Measurements from ENCODE around the gene NUCKS1.

NUCKS1 gene

DNA sequence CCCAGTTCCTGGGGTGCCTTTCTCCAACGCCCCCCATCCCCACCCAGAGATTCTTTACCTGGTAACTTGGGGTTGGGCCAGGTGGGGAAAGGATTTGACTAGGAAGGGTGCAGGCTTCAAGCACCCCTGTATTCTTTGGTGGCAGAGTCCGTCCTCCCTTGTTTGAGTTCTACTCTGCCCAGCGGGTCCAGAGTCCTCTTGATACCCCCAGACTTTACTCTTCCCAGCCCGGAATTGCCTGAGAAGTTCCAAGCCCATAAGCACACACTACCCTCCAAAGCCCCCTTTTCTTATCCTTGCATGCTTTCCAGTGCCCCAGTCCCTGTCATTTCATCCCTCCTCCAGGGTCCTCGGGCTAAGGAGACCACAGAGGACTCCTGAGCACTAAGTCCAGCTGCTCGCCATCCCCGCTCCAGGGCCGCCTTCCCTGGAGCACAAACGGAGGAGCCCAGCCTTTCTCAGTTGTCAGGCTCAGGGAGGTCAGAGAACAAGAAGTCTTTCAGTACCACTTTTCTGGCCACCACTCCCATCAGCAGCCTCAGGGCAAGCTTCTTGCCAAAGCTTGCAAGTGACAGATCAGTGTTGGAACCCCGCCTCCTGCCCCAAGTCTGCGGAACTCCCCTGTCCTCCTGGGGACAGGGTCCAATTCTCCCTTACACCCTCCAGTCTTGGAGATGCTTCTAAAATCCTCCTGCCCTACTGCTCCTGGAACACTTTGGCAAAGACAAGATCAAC, 81.9 kb downstream of the NUCKS1 start:
- no peaks in the 10 kb centered on the region for H3K36me3 Mint-ChIP-seq (ENCODE audit: low read depth)
- peaks cover 23% of the 10 kb centered on the region for H3K27me3 Mint-ChIP-seq
- H3K4me3 Mint-ChIP-seq, result no peak overlapping the region
- H3K27ac Mint-ChIP-seq, result no peak overlapping the region
- no peak for DNase-seq
- no peaks in the 10 kb centered on the region for H3K9me3 Mint-ChIP-seq
- no peaks in the 10 kb centered on the region for H3K4me1 Mint-ChIP-seq (ENCODE audit: low read depth)

- Mint-ChIP-seq H3K9me3 (no peaks in the 10 kb centered on the region), H3K27ac (no peak overlapping the region), H3K27me3 (peaks cover 15% of the 10 kb centered on the region), H3K4me3 (no peak overlapping the region), H3K4me1 (ENCODE audit: low read depth) (no peaks in the 10 kb centered on the region), H3K36me3 (ENCODE audit: low read depth) (no peaks in the 10 kb centered on the region)
- no peak for DNase-seq
These were observed 83.4 kb downstream of the NUCKS1 start for GRCh38 chr1:205666372-205667166.

DNA sequence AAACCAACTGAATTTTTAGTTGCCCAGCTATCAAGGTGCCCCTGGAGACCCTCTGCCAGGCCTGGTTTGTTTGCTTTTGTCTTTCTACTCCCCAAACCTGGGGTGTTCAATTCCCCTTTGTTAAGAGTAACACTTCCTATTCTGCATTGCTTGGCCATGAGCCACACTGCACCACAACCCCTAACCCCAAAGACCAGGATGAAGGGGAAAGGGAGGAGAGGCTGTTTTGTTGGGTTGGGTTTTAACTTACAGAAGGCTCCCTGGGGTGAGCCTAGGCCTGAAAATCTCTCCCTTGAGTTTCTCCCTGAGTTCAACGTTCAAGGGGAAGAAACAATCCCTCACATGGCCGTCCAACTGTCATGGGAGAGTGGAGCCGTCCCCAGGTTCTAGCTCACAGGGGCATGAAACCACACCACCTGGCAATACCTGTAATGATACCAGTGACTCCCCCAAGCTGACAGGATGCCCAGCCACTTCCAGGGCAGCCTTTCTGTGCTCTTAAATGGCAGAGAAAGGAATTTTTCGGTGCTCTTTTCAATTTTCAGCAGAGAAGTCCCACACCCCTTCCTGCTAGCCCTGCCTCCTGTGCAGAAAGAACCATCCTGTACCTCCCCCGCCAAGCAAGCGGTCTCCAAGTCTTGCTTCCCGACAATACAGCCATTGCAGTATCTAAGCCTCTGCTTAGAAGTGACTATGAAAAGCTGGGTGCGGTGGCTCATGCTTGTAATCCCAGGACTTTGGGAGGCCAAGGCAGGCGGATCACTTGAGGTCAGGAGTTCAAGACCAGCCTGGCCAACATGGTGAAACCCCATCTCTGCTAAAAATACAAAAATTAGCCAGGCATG, 84.6 kb downstream of the NUCKS1 start:
- H3K27ac Mint-ChIP-seq, result no peak overlapping the region
- no peaks in the 10 kb centered on the region for H3K4me1 Mint-ChIP-seq (ENCODE audit: low read depth)
- no peaks in the 10 kb centered on the region for H3K9me3 Mint-ChIP-seq
- H3K36me3 Mint-ChIP-seq (ENCODE audit: low read depth), result no peaks in the 10 kb centered on the region
- no peak for DNase-seq
- H3K27me3 Mint-ChIP-seq, result peaks cover 15% of the 10 kb centered on the region
- no peak overlapping the region for H3K4me3 Mint-ChIP-seq

DNA sequence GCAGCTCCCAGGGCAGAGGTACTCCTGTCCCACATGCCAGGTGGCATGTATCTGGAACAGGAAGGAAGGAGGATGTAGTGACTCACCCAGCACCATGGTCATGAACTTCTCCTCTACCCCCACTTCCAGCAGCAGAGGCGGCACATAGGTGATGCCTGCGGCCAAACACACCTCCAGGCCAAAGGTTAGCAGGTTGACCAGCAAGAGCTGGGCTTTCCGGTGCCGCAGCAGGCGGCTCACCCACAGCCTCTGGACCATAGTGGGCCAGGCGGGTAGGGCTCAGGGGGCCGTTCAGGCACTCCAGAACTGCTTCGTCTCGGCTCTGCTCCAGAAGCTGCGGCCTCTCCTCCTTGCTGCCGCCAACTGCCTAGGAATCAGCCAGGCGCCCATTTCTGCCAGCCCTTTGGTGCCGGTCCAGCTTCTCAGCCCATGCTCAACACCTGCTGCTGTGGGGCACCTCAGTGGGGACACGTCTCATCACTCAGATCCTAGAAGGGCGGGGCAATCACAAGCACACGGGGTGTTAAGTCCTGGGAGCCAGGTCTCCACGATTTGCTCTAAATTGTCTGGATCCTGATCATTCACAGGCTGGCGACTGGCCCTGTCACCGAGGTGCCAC, 85.5 kb downstream of the NUCKS1 start:
- Mint-ChIP-seq H3K4me3 (no peak overlapping the region), H3K27ac (no peak overlapping the region), H3K27me3 (peaks cover 13% of the 10 kb centered on the region), H3K36me3 (ENCODE audit: low read depth) (no peaks in the 10 kb centered on the region), H3K9me3 (no peaks in the 10 kb centered on the region), H3K4me1 (ENCODE audit: low read depth) (no peaks in the 10 kb centered on the region)
- no peak for DNase-seq

DNA sequence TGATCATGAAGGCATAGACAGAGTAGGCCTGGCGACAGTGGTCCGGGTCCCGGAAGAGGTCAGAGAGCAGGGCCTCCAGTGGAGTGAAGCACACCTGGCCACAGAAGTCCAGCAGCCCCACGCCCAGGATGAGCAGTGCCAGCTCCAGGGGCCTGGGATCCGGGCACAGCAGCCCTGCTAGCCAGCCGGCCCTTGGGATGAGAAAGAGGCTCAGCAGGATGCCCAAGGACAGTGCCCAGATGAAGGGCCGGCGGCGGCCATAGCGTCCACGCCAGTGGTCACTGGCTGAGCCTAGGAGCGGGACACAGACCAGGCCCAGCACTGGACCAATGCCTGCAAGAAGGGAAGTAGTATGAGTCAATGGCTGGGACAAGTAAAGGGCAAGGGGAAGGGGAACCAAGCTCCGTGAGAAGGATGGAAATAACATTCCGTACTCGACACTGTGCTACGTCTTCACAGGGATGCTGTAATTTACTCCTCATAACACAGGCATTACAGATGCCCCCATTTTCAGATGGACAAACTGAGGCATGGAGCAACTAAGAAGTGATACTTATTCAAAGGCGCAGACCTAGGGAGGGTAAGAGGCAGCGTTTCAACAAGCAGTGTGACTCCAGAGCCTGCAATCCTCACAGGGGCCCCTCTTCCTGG, 86.6 kb downstream of the NUCKS1 start:
- Mint-ChIP-seq H3K4me3 (no peak overlapping the region), H3K27me3 (peaks cover 9% of the 10 kb centered on the region), H3K27ac (no peak overlapping the region), H3K36me3 (ENCODE audit: low read depth) (no peaks in the 10 kb centered on the region), H3K4me1 (ENCODE audit: low read depth) (peaks cover 4% of the 10 kb centered on the region), H3K9me3 (no peaks in the 10 kb centered on the region)
- no peak for DNase-seq

All from activated T-cell treated with anti-CD3 and anti-CD28 coated beads, Interleukin-2, amount 50 U/mL, for 24 hours (primary cell).